HCT116 (cell line): ENCODE results near the gene DDX41. TPM values are rescaled to one million over a fixed set of nuclear protein-coding genes. Genes with fewer than 3 reads are reported as not detected.

Experiments
- ATAC-seq: fragments of 200-7000 bp; cut with Tn5 transposase; 2 replicates; pipeline ENCODE4 v1.9.1; 2020; ENCODE audit warnings: mild to moderate bottlenecking, moderate library complexity
- BruUV-seq: library from RNA; stranded (reverse); fragments of 400-500 nt; replicated peaks from 2 replicates; lab custom pipeline; 2021; lab: Mats Ljungman, UMichigan
- CTCF ChIA-PET: fragments of 300-600 bp; sonication (Branson Sonifier 250); formaldehyde crosslinking; loops from one replicate; lab custom pipeline; 2021; ENCODE audit warnings: antibody characterized with exemption; lab: Charles Lee
- POLR2A ChIA-PET: fragments of 300-600, 350-600 bp; sonication (Branson Sonifier 250); formaldehyde crosslinking; loops from one replicate; lab custom pipeline; 2021; ENCODE audit warnings: antibody characterized with exemption; lab: Charles Lee
- RAD21 ChIA-PET, 2 experiments: fragments of 300-600 bp; sonication (Branson Sonifier 250); formaldehyde crosslinking; loops; one replicate each; lab custom pipeline; 2023; ENCODE audit warnings: low total read pairs in 2 of 2; ENCODE audit not compliant: uncharacterized antibody in 2 of 2, unreplicated experiment in 2 of 2, low non-redundant PET in 1 of 2; lab: Charles Lee
- DNase-seq: peaks from one replicate; pipeline ENCODE4 v3.0.0-alpha.2; 2010; ENCODE audit warnings: low read depth, low spot score
- H2AFZ ChIP-seq: fragments of 200-600 bp; shearing (Covaris generic), sonication (generic); 2 replicates; pipeline ENCODE4 v1.6.1; 2017; ENCODE audit warnings: low read depth, mixed run types, mixed read lengths, antibody characterized with exemption, low read length; ENCODE audit not compliant: poor library complexity, severe bottlenecking
- H3K27ac ChIP-seq: 2 replicates; pipeline ENCODE4 v1.5.1; 2012; ENCODE audit warnings: low read depth, low read length
- H3K27me3 ChIP-seq: fragments of 200-600 bp; sonication (generic); 2 replicates; pipeline ENCODE4 v1.6.1; 2016; ENCODE audit warnings: mixed run types, low read length, mixed read lengths; ENCODE audit not compliant: insufficient read depth
- H3K36me3 ChIP-seq, 2 experiments: fragments of 200-500 bp in 1 of 2; fragments of 200-600 bp in 1 of 2; sonication (Bioruptor generic) in 1 of 2; sonication (generic) in 1 of 2; 2 replicates each; pipeline versions ENCODE4 v1.5.1 to v1.6.1; 2014 to 2016; ENCODE audit warnings: low read length in 2 of 2, inconsistent platforms in 1 of 2, mixed read lengths in 1 of 2, mixed run types in 1 of 2; ENCODE audit not compliant: insufficient read depth in 2 of 2, control insufficient read depth in 1 of 2
- H3K4me1 ChIP-seq, 2 experiments: fragments of 200-600 bp in 1 of 2; sonication (generic) in 1 of 2; 2 replicates each; pipeline versions ENCODE4 v1.5.1 to v1.6.1; 2012 to 2017; ENCODE audit warnings: low read length in 2 of 2, inconsistent platforms in 1 of 2, mild to moderate bottlenecking in 1 of 2, mixed read lengths in 1 of 2, mixed run types in 1 of 2, moderate library complexity in 1 of 2; ENCODE audit not compliant: insufficient read depth in 2 of 2, control insufficient read depth in 1 of 2
- H3K4me2 ChIP-seq: fragments of 200-600 bp; sonication (generic); 2 replicates; pipeline ENCODE4 v1.6.1; 2017; ENCODE audit warnings: mixed run types, low read length, mixed read lengths
- H3K4me3 ChIP-seq, 2 experiments: fragments of 200-600 bp in 1 of 2; sonication (generic) in 1 of 2; replicated peaks in 1 of 2; 2 replicates each; pipeline ENCODE4 v1.5.1; 2011 to 2016; ENCODE audit warnings: low read length in 2 of 2, control low read depth in 1 of 2, low read depth in 1 of 2, mild to moderate bottlenecking in 1 of 2, mixed read lengths in 1 of 2, mixed run types in 1 of 2
- H3K79me2 ChIP-seq: fragments of 200-600 bp; sonication (generic); 2 replicates; pipeline ENCODE4 v1.6.1; 2017; ENCODE audit warnings: mild to moderate bottlenecking, mixed run types, low read length, moderate library complexity, mixed read lengths; ENCODE audit not compliant: insufficient read depth
- H3K9ac ChIP-seq: fragments of 200-600 bp; sonication (generic); 2 replicates; pipeline ENCODE4 v1.6.1; 2016; ENCODE audit warnings: low read length, mixed read lengths
- H3K9me2 ChIP-seq: fragments of 200-600 bp; sonication (generic), shearing (Covaris generic); 2 replicates; pipeline ENCODE4 v1.6.1; 2017; ENCODE audit warnings: mixed run types, mild to moderate bottlenecking, moderate library complexity; ENCODE audit not compliant: insufficient read depth
- H3K9me3 ChIP-seq, 2 experiments: fragments of 200-500 bp in 1 of 2; fragments of 200-600 bp in 1 of 2; sonication (Bioruptor generic) in 1 of 2; sonication (generic) in 1 of 2; 2 replicates each; pipeline ENCODE4 v1.6.1; 2014 to 2017; ENCODE audit warnings: low read length in 2 of 2, mixed read lengths in 2 of 2, inconsistent platforms in 1 of 2, low read depth in 1 of 2, mild to moderate bottlenecking in 1 of 2, mixed run types in 1 of 2, moderate library complexity in 1 of 2; ENCODE audit not compliant: control insufficient read depth in 1 of 2, insufficient read depth in 1 of 2
- H4K20me1 ChIP-seq: fragments of 200-600 bp; sonication (generic), shearing (Covaris generic); 2 replicates; pipeline ENCODE4 v1.6.1; 2017; ENCODE audit warnings: mixed run types, mild to moderate bottlenecking, moderate library complexity; ENCODE audit not compliant: insufficient read depth
- EZH2 ChIP-seq: fragments of 200-600 bp; sonication (generic); IDR thresholded peaks from 2 replicates; pipeline ENCODE4 v1.6.1; 2017; ENCODE audit warnings: antibody characterized with exemption, mixed run types
- FOSL1 ChIP-seq: IDR thresholded peaks from 2 replicates; pipeline ENCODE4 v1.6.1; 2012; ENCODE audit warnings: low read depth
- JUND ChIP-seq: IDR thresholded peaks from 2 replicates; pipeline ENCODE4 v1.6.1; 2012
- POLR2A ChIP-seq: IDR thresholded peaks from 2 replicates; pipeline ENCODE4 v1.7.0; 2011; ENCODE audit warnings: borderline replicate concordance; ENCODE audit not compliant: insufficient read depth, insufficient read length; ENCODE audit errors: extremely low read depth
- RAD21 ChIP-seq: IDR thresholded peaks from 2 replicates; pipeline ENCODE4 v1.6.1; 2012; ENCODE audit warnings: low read depth, mild to moderate bottlenecking
- SRF ChIP-seq: IDR thresholded peaks from 2 replicates; pipeline ENCODE4 v1.6.1; 2012; ENCODE audit warnings: low read depth
- TCF7L2 ChIP-seq: IDR thresholded peaks from 2 replicates; pipeline ENCODE4 v1.7.0; 2011; ENCODE audit warnings: borderline replicate concordance, inconsistent platforms; ENCODE audit not compliant: insufficient read depth, insufficient read length; ENCODE audit errors: extremely low read depth
- intact Hi-C: fragments of 100-400 bp; cut with micrococcal nuclease; formaldehyde crosslinking; loops from 2 replicates; pipeline ENCODE4 v1.10.0; 2022
- total RNA-seq: library from RNA; stranded (reverse); gene quantifications from one replicate; pipeline ENCODE4 v1.2.1, GENCODE V29; 2021; ENCODE audit not compliant: unreplicated experiment
- TF ChIP-seq, protein P1 (sequence below): IDR thresholded peaks from 2 replicates; pipeline ENCODE4 v1.6.1; 2012

DDX41 gene
- total RNA-seq, 1 experiment from 2014 or later: 141 TPM

DNA sequence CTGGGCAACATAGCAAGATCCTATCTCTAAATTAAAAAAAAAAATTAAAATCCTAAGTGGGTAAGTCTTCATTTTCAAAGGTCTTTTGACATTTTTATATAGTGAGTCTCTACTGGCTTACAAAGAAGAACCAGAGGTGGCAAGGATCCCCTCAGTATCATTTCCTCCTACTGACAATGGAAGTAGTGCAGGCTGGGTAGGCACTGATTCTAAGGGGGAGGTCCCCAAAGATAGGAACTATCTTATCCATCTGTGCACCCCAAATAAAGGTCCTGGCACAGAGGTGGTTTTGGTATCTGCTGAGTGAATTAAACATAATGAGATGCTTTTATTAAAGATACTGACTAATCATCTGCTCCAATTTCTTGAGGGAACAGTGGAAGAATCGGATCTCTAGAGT lies 33.4 kb upstream of the DDX41 start:
- Histone ChIP-seq H3K4me1 (peaks cover 11 to 21% of the 10 kb centered on the region in 2 experiments; a peak in 3 of 4 replicates), H3K36me3 (peaks cover 0 to 4% of the 10 kb centered on the region in 2 experiments; a peak in 1 of 4 replicates)
- DNase-seq: no peak
- TF ChIP-seq FOSL1: no peak
- TF ChIP-seq, protein P1, sequence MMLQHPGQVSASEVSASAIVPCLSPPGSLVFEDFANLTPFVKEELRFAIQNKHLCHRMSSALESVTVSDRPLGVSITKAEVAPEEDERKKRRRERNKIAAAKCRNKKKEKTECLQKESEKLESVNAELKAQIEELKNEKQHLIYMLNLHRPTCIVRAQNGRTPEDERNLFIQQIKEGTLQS: no peak
- TF ChIP-seq, all 23 proteins: peak for 0
- Histone ChIP-seq H3K9me3 (no peaks in the 10 kb centered on the region), H3K27me3 (no peaks in the 10 kb centered on the region), H3K27ac (no peak overlapping the region), H4K20me1 (no peaks in the 10 kb centered on the region), H3K4me2 (no peak overlapping the region), H2AFZ (no peak overlapping the region), H3K9me2 (no peaks in the 10 kb centered on the region), H3K4me3 (no peak overlapping the region), H3K79me2 (peaks cover 67% of the 10 kb centered on the region), H3K9ac (no peak overlapping the region)
- POLR2A ChIA-PET: no interaction called here
- intact Hi-C loops: no loop called here
- no peak for ATAC-seq
- CTCF ChIA-PET: no interaction called here
- no TSS peak for BruUV-seq
- RAD21 ChIA-PET: no interaction called here

DNA sequence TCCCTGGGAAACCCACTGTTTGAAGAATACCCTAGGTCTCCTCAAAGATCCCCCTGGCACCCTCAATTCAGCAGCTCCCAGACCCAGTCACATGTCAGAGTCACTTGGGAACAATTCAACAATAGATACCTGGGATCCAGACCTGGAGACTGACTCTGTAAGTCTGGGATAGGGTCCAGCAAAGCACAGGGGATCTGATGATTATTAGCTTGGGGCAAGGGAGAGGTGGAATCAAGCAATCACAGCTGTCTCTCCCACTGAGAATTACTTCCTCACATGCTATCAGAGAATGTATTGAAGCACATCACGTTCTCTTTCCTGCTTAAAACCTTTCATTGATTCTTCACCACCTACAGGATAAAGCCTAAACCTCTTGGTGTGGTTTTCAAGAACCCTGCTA lies 31.7 kb upstream of the DDX41 start:
- intact Hi-C loops: no loop called here
- no peak overlapping the region for H3K4me2 ChIP-seq
- peaks cover 0 to 4% of the 10 kb centered on the region in 2 experiments; a peak in 1 of 4 replicates for H3K36me3 ChIP-seq
- H3K79me2 ChIP-seq: peaks cover 74% of the 10 kb centered on the region
- RAD21 ChIA-PET: no interaction called here
- no peak overlapping the region for H3K27ac ChIP-seq
- CTCF ChIA-PET: no interaction called here
- ATAC-seq: no peak
- no peak for TF ChIP-seq POLR2A
- no peak for TF ChIP-seq RAD21
- no peak for TF ChIP-seq SRF
- TF ChIP-seq JUND: no peak
- TF ChIP-seq TCF7L2: no peak
- TF ChIP-seq EZH2: no peak
- H3K4me3 ChIP-seq: no peak overlapping the region
- no peaks in the 10 kb centered on the region for H3K9me2 ChIP-seq
- no peak for DNase-seq
- H3K9me3 ChIP-seq: no peaks in the 10 kb centered on the region
- no TSS peak for BruUV-seq
- POLR2A ChIA-PET: no interaction called here
- no peak overlapping the region for H2AFZ ChIP-seq
- H3K27me3 ChIP-seq: no peaks in the 10 kb centered on the region
- H3K9ac ChIP-seq: no peak overlapping the region
- peaks cover 6 to 15% of the 10 kb centered on the region in 2 experiments; a peak in 3 of 4 replicates for H3K4me1 ChIP-seq
- H4K20me1 ChIP-seq: no peaks in the 10 kb centered on the region
